ENCODE data around the gene SKIL. TPM values are rescaled to one million over a fixed set of nuclear protein-coding genes. Genes with fewer than 3 reads are reported as not detected.

The SKIL gene, protein sequence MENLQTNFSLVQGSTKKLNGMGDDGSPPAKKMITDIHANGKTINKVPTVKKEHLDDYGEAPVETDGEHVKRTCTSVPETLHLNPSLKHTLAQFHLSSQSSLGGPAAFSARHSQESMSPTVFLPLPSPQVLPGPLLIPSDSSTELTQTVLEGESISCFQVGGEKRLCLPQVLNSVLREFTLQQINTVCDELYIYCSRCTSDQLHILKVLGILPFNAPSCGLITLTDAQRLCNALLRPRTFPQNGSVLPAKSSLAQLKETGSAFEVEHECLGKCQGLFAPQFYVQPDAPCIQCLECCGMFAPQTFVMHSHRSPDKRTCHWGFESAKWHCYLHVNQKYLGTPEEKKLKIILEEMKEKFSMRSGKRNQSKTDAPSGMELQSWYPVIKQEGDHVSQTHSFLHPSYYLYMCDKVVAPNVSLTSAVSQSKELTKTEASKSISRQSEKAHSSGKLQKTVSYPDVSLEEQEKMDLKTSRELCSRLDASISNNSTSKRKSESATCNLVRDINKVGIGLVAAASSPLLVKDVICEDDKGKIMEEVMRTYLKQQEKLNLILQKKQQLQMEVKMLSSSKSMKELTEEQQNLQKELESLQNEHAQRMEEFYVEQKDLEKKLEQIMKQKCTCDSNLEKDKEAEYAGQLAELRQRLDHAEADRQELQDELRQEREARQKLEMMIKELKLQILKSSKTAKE
- total RNA-seq, result 10 to 100 TPM; 26.7 to 45.1 (median 29.4) TPM

GRCh38 chr3:170357176-170358041 is at the start of gene SKIL:
TSS of gene SKIL (plus strand) at chr3:170357715. CDS start at chr3:170360332, 2,617 bp downstream.
- peak; percentile 92 to 93 for TF ChIP-seq POLR2A (IDR thresholded peaks at IDR 0.05)
- TF ChIP-seq, protein P1, sequence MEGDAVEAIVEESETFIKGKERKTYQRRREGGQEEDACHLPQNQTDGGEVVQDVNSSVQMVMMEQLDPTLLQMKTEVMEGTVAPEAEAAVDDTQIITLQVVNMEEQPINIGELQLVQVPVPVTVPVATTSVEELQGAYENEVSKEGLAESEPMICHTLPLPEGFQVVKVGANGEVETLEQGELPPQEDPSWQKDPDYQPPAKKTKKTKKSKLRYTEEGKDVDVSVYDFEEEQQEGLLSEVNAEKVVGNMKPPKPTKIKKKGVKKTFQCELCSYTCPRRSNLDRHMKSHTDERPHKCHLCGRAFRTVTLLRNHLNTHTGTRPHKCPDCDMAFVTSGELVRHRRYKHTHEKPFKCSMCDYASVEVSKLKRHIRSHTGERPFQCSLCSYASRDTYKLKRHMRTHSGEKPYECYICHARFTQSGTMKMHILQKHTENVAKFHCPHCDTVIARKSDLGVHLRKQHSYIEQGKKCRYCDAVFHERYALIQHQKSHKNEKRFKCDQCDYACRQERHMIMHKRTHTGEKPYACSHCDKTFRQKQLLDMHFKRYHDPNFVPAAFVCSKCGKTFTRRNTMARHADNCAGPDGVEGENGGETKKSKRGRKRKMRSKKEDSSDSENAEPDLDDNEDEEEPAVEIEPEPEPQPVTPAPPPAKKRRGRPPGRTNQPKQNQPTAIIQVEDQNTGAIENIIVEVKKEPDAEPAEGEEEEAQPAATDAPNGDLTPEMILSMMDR (IDR thresholded peaks at IDR 0.05 in 4 of 5, conservative IDR thresholded peaks at IDR 0.05 in 1 of 5), result peak in 2 of 5 experiments; percentile 3 to 11
- peak; percentile 77 to 83 for ATAC-seq
- peak; percentile 95 to 97 for DNase-seq
- no peaks in the 10 kb centered on the region for H3K27me3 ChIP-seq
- no peaks in the 10 kb centered on the region for H3K36me3 ChIP-seq
- intact Hi-C loops (cut with DNase I; ENCODE audit: low total_unique reads) (loop anchor here (2.0 to 10.0 kb wide), 5 partner anchors 55 to 1097 kb away; partner anchors contain the start of genes MYNN, PHC3 and PRKCI), in situ Hi-C loops (cut with MboI; ENCODE audit: low sequenced_read_pairs in 4 of 4) (loop anchor here in 1 of 4 donors (25.0 kb wide), 1 partner anchor 595 kb away; the partner anchor contains the start of genes ACTRT3, MYNN and TERC)
- peak within 1 kb of the TSS; percentile 86 to 93 (median 92) for H3K4me3 ChIP-seq
- H3K27ac ChIP-seq, result peak within 1 kb of the TSS; percentile 98 to 99 (median 99)
- H3K9me3 ChIP-seq, result no peaks in the 10 kb centered on the region
- H3K4me1 ChIP-seq, result peaks cover 31 to 47% of the 10 kb centered on the region in 2 donors

- no peak for TF ChIP-seq POLR2A (IDR thresholded peaks at IDR 0.05)
- TF ChIP-seq, protein P1 (IDR thresholded peaks at IDR 0.05 in 4 of 5, conservative IDR thresholded peaks at IDR 0.05 in 1 of 5), result no peak
- no peaks in the 10 kb centered on the region for H3K27me3 ChIP-seq
- no peak overlapping the region for H3K4me3 ChIP-seq
- H3K36me3 ChIP-seq, result no peaks in the 10 kb centered on the region
- DNase-seq (no peak), ATAC-seq (no peak)
- H3K4me1 ChIP-seq, result no peaks in the 10 kb centered on the region
- H3K9me3 ChIP-seq, result no peaks in the 10 kb centered on the region
- no peak overlapping the region for H3K27ac ChIP-seq
- in situ Hi-C loops (cut with MboI; ENCODE audit: low sequenced_read_pairs in 4 of 4) (loop anchor here (25.0 kb wide), 2 partner anchors 378 to 503 kb away; no protein-coding TSS in a partner anchor), intact Hi-C loops (cut with DNase I; ENCODE audit: low total_unique reads) (no loop called here)
These were observed 48.5 kb upstream of the SKIL start for GRCh38 chr3:170309046-170309445.

DNA sequence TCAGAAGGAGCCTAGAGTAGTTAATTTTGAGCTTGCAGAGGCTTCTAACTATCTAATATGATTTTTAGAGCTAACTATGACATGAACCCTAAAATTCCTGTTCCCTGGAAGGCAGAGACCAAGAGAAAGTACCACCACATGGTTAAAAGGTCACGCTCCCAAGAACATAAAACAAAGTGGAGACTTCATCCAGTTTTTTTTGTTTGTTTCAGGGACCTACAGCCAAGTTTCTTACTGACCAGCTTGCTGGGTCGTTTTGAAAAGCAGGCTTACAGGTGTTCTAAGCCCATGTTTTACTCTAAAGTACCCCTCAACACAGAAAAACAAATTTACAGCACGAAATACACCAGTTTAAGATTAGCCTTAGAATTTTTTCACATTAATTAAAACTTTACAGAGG is 39.6 kb upstream of the SKIL start:
- Histone ChIP-seq H3K36me3 (no peaks in the 10 kb centered on the region), H3K4me3 (no peak overlapping the region), H3K27me3 (no peaks in the 10 kb centered on the region), H3K27ac (no peak overlapping the region), H3K4me1 (no peaks in the 10 kb centered on the region), H3K9me3 (no peaks in the 10 kb centered on the region)
- in situ Hi-C loops (cut with MboI; ENCODE audit: low sequenced_read_pairs in 4 of 4) (loop anchor here (10.0 to 25.0 kb wide), 5 partner anchors 87 to 497 kb away; partner anchors contain the start of gene CLDN11 (in 1 of the 4)), intact Hi-C loops (cut with DNase I; ENCODE audit: low total_unique reads) (no loop called here)
- ATAC-seq (no peak), DNase-seq (no peak)
- TF ChIP-seq, protein P1 (IDR thresholded peaks at IDR 0.05 in 4 of 5, conservative IDR thresholded peaks at IDR 0.05 in 1 of 5), result no peak
- no peak for TF ChIP-seq POLR2A (IDR thresholded peaks at IDR 0.05)

DNA sequence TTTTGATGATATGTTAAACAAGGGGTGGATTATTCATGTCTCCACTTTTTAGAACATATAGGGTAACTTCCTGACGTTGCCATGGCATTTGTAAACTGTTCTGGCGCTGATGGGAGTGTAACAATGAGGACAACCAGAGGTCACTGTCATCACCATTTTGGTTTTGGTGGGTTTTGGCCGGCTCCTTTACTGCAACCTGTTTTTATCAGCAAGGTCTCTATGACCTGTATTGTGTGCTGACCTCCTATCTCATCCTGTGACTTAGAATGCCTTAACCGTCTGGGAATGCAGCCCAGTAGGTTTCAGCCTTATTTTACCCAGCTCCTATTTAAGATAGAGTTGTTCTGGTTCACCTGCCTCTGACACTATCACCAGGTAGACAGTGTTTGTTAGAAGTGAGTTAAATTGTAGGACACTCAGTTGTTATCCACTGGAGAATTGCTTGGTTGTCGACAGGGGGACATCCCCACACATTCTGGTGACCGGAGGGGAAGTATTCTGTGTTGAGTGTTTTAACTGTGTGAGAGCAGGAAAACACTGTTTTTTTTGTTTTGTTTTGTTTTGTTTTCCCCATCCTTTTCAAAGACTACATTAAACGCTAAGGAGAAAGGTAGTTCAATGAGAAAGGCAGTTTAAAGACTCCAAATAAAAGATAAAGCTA is 36.9 kb upstream of the SKIL start:
- in situ Hi-C loops (cut with MboI; ENCODE audit: low sequenced_read_pairs in 4 of 4), result loop anchor here (25.0 kb wide), 2 partner anchors 367 to 492 kb away; no protein-coding TSS in a partner anchor
- Histone ChIP-seq H3K27ac (no peak overlapping the region), H3K36me3 (no peaks in the 10 kb centered on the region), H3K9me3 (no peaks in the 10 kb centered on the region), H3K4me1 (no peaks in the 10 kb centered on the region), H3K27me3 (no peaks in the 10 kb centered on the region), H3K4me3 (no peak overlapping the region)
- ATAC-seq, result no peak
- DNase-seq, result no peak
- no peak for TF ChIP-seq POLR2A (IDR thresholded peaks at IDR 0.05)
- TF ChIP-seq, protein P1 (IDR thresholded peaks at IDR 0.05 in 4 of 5, conservative IDR thresholded peaks at IDR 0.05 in 1 of 5), result no peak
- intact Hi-C loops (cut with DNase I; ENCODE audit: low total_unique reads), result no loop called here
